MM.1S (cell line): ENCODE results near the gene COL5A1.

Source experiments
- DNase-seq: peaks from one replicate; pipeline ENCODE4 v3.0.0-alpha.2; 2015
- H2AFZ ChIP-seq: fragments of 300-600 bp; sonication (generic); 2 replicates; pipeline ENCODE4 v1.6.0; 2016; ENCODE audit warnings: antibody characterized with exemption, low read length
- H3F3A ChIP-seq: fragments of 300-600 bp; sonication (generic); 2 replicates; pipeline ENCODE4 v1.6.1; 2016; ENCODE audit warnings: mild to moderate bottlenecking, antibody characterized with exemption, low read length, moderate library complexity, mixed read lengths; ENCODE audit not compliant: insufficient read depth
- H3K27ac ChIP-seq: fragments of 300-600 bp; sonication (generic); 2 replicates; pipeline ENCODE4 v1.5.1; 2016; ENCODE audit warnings: mild to moderate bottlenecking, low read length
- H3K27me3 ChIP-seq: fragments of 300-600 bp; sonication (generic); replicated peaks from 2 replicates; pipeline ENCODE4 v1.6.0; 2016; ENCODE audit warnings: low read length; ENCODE audit not compliant: insufficient read depth
- H3K36me3 ChIP-seq: fragments of 300-600 bp; sonication (generic); replicated peaks from 2 replicates; pipeline ENCODE4 v1.6.1; 2016; ENCODE audit warnings: mild to moderate bottlenecking, low read length, mixed read lengths; ENCODE audit not compliant: insufficient read depth
- H3K4me1 ChIP-seq: fragments of 300-600 bp; sonication (generic); 2 replicates; pipeline ENCODE4 v1.6.1; 2016; ENCODE audit warnings: low read length, mixed read lengths
- H3K4me2 ChIP-seq: fragments of 300-600 bp; sonication (generic); 2 replicates; pipeline ENCODE4 v1.6.0; 2016; ENCODE audit warnings: low read depth, low read length
- H3K4me3 ChIP-seq: fragments of 300-600 bp; sonication (generic); 2 replicates; pipeline ENCODE4 v1.5.1; 2016; ENCODE audit warnings: low read length, mixed read lengths
- H3K79me2 ChIP-seq: fragments of 300-600 bp; sonication (generic); 2 replicates; pipeline ENCODE4 v1.6.1; 2016; ENCODE audit warnings: mixed run types, low read length, mixed read lengths
- H3K9ac ChIP-seq: fragments of 300-600 bp; sonication (generic); 2 replicates; pipeline ENCODE4 v1.6.1; 2016; ENCODE audit warnings: low read length, mixed read lengths
- H3K9me2 ChIP-seq: fragments of 300-600 bp; sonication (generic); replicated peaks from 2 replicates; pipeline ENCODE4 v1.6.1; 2016; ENCODE audit warnings: mild to moderate bottlenecking, low read length, mixed read lengths; ENCODE audit not compliant: insufficient read depth
- H3K9me3 ChIP-seq: fragments of 300-600 bp; sonication (generic); replicated peaks from 2 replicates; pipeline ENCODE4 v1.6.1; 2016; ENCODE audit warnings: mild to moderate bottlenecking, low read length, mixed read lengths; ENCODE audit not compliant: insufficient read depth
- H4K20me1 ChIP-seq: fragments of 300-600 bp; sonication (generic); 2 replicates; pipeline ENCODE4 v1.6.1; 2016; ENCODE audit warnings: mild to moderate bottlenecking, low read length, moderate library complexity, mixed read lengths; ENCODE audit not compliant: insufficient read depth
- EZH2 ChIP-seq: fragments of 300-600 bp; sonication (generic); optimal IDR thresholded peaks from 2 replicates; pipeline ENCODE3; 2017; ENCODE audit warnings: low read depth, mild to moderate bottlenecking, antibody characterized with exemption, low read length, mixed read lengths
- EZH2phosphoT487 ChIP-seq: fragments of 300-600 bp; sonication (generic); IDR thresholded peaks from 2 replicates; pipeline ENCODE4 v1.6.1; 2018; ENCODE audit warnings: antibody characterized with exemption, low read length
- TF ChIP-seq, protein P1 (sequence below): fragments of 300-600 bp; sonication (generic); IDR thresholded peaks from 2 replicates; pipeline ENCODE4 v1.5.1; 2016; ENCODE audit warnings: antibody characterized with exemption, low read length, mixed read lengths

Gene COL5A1

GRCh38 chr9:134789168-134789567 lies 147.6 kb downstream of the COL5A1 start:
- H3K27me3 ChIP-seq = peaks cover 79% of the 10 kb centered on the region
- H3K9ac ChIP-seq = no peak overlapping the region
- H3K36me3 ChIP-seq = no peaks in the 10 kb centered on the region
- no peaks in the 10 kb centered on the region for H4K20me1 ChIP-seq
- TF ChIP-seq, protein P1, sequence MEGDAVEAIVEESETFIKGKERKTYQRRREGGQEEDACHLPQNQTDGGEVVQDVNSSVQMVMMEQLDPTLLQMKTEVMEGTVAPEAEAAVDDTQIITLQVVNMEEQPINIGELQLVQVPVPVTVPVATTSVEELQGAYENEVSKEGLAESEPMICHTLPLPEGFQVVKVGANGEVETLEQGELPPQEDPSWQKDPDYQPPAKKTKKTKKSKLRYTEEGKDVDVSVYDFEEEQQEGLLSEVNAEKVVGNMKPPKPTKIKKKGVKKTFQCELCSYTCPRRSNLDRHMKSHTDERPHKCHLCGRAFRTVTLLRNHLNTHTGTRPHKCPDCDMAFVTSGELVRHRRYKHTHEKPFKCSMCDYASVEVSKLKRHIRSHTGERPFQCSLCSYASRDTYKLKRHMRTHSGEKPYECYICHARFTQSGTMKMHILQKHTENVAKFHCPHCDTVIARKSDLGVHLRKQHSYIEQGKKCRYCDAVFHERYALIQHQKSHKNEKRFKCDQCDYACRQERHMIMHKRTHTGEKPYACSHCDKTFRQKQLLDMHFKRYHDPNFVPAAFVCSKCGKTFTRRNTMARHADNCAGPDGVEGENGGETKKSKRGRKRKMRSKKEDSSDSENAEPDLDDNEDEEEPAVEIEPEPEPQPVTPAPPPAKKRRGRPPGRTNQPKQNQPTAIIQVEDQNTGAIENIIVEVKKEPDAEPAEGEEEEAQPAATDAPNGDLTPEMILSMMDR = no peak
- no peak for TF ChIP-seq EZH2
- no peaks in the 10 kb centered on the region for H3K4me1 ChIP-seq
- H3K9me3 ChIP-seq = no peaks in the 10 kb centered on the region
- no peak overlapping the region for H2AFZ ChIP-seq
- H3F3A ChIP-seq = no peaks in the 10 kb centered on the region
- H3K79me2 ChIP-seq = no peaks in the 10 kb centered on the region
- H3K27ac ChIP-seq = no peak overlapping the region
- no peak for DNase-seq
- H3K9me2 ChIP-seq = no peaks in the 10 kb centered on the region
- no peak overlapping the region for H3K4me2 ChIP-seq
- no peak overlapping the region for H3K4me3 ChIP-seq

DNA sequence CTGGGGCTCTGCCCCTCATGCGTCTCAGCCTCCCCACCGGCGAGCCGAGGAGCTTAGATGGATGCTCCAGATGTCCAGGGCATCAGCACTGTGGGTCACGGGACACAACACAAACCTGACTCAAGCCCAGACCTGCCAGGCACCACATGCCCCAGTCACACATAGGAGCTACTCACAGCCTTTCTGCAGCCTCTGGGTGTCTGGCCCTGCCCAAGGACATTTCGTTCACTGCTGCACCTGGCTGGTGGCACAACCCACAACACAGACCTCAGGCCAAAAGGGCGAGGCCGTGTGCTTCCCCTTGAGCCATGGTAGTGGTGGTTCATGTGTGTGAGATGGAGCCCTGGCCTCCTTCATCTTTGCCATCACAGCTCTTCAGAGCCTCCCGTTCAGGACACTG lies 149.4 kb downstream of the COL5A1 start:
- H3K9ac ChIP-seq = no peak overlapping the region
- no peaks in the 10 kb centered on the region for H3K9me3 ChIP-seq
- H3K9me2 ChIP-seq = no peaks in the 10 kb centered on the region
- no peak overlapping the region for H3K4me2 ChIP-seq
- no peak for TF ChIP-seq EZH2
- TF ChIP-seq, protein P1 = no peak
- no peak for TF ChIP-seq EZH2phosphoT487
- H3K27me3 ChIP-seq = peaks cover 79% of the 10 kb centered on the region
- no peak overlapping the region for H2AFZ ChIP-seq
- no peaks in the 10 kb centered on the region for H3K79me2 ChIP-seq
- no peaks in the 10 kb centered on the region for H4K20me1 ChIP-seq
- no peak overlapping the region for H3K27ac ChIP-seq
- no peak for DNase-seq
- H3K4me1 ChIP-seq = no peaks in the 10 kb centered on the region
- no peaks in the 10 kb centered on the region for H3F3A ChIP-seq
- H3K36me3 ChIP-seq = no peaks in the 10 kb centered on the region
- no peak overlapping the region for H3K4me3 ChIP-seq

- Histone ChIP-seq H3K4me2 (no peak overlapping the region), H3K36me3 (no peaks in the 10 kb centered on the region), H3K27ac (no peak overlapping the region), H2AFZ (no peak overlapping the region), H3K79me2 (no peaks in the 10 kb centered on the region), H3K9me3 (no peaks in the 10 kb centered on the region), H3K9ac (no peak overlapping the region), H3K4me1 (no peaks in the 10 kb centered on the region), H4K20me1 (no peaks in the 10 kb centered on the region), H3K4me3 (no peak overlapping the region), H3K27me3 (peaks cover 76% of the 10 kb centered on the region), H3F3A (no peaks in the 10 kb centered on the region), H3K9me2 (no peaks in the 10 kb centered on the region)
- TF ChIP-seq, protein P1 = no peak
- no peak for TF ChIP-seq EZH2phosphoT487
- no peak for TF ChIP-seq EZH2
- DNase-seq = no peak
These were observed 151.0 kb downstream of the COL5A1 start for GRCh38 chr9:134792627-134793026.
